Measurements from ENCODE around the gene NCKAP5L. TPM values are rescaled to one million over a fixed set of nuclear protein-coding genes. Genes with fewer than 3 reads are reported as not detected.

The NCKAP5L gene
- total RNA-seq, 3 donors from 2014 or later (not counting 1 experiment from before 2014, with no cell fraction given): 16.7 to 19.3 (median 16.8) TPM

GRCh38 chr12:49803693-49804450, 24.3 kb downstream of the NCKAP5L start:
- intact Hi-C loops (cut with micrococcal nuclease): no loop called here
- no peak overlapping the region for H3K27ac Mint-ChIP-seq
- Histone ChIP-seq H3K4me1 (ENCODE audit: control insufficient read depth, insufficient read depth, low read length) (no peaks in the 10 kb centered on the region), H3K9me3 (ENCODE audit: control insufficient read depth, insufficient read depth, low read length) (no peaks in the 10 kb centered on the region), H3K27me3 (ENCODE audit: control insufficient read depth, insufficient read depth, low read length) (no peaks in the 10 kb centered on the region), H3K36me3 (ENCODE audit: control insufficient read depth, insufficient read depth, low read length) (peaks cover 23% of the 10 kb centered on the region), H3K4me3 (ENCODE audit: low read length) (no peak overlapping the region), H3K27ac (ENCODE audit: low read length) (no peak overlapping the region)
- H3K9me3 Mint-ChIP-seq: no peaks in the 10 kb centered on the region
- H3K36me3 Mint-ChIP-seq: no peaks in the 10 kb centered on the region
- 97% methylated on average over 12 of the region's 12 CpGs for WGBS (ENCODE audit: insufficient coverage)
- no peak overlapping the region for H3K4me3 Mint-ChIP-seq
- no peak for TF ChIP-seq CTCF (IDR thresholded peaks at IDR 0.05)
- no peaks in the 10 kb centered on the region for H3K27me3 Mint-ChIP-seq (ENCODE audit: low read depth in 2 of 2)
- no peak for DNase-seq
- ATAC-seq: no peak
- no peaks in the 10 kb centered on the region for H3K4me1 Mint-ChIP-seq

GRCh38 chr12:49801141-49802063, 26.8 kb downstream of the NCKAP5L start:
- no peak for TF ChIP-seq CTCF (IDR thresholded peaks at IDR 0.05)
- no peak overlapping the region for H3K27ac ChIP-seq (ENCODE audit: low read length)
- Mint-ChIP-seq H3K27me3 (ENCODE audit: low read depth in 2 of 2) (no peaks in the 10 kb centered on the region), H3K36me3 (no peaks in the 10 kb centered on the region), H3K27ac (no peak overlapping the region), H3K4me3 (no peak overlapping the region), H3K9me3 (no peaks in the 10 kb centered on the region), H3K4me1 (no peaks in the 10 kb centered on the region)
- no peak overlapping the region for H3K4me3 ChIP-seq (ENCODE audit: low read length)
- intact Hi-C loops (cut with micrococcal nuclease): no loop called here
- WGBS (ENCODE audit: insufficient coverage): 88% methylated on average over 17 of the region's 17 CpGs
- H3K9me3 ChIP-seq (ENCODE audit: control insufficient read depth, insufficient read depth, low read length): no peaks in the 10 kb centered on the region
- H3K4me1 ChIP-seq (ENCODE audit: control insufficient read depth, insufficient read depth, low read length): no peaks in the 10 kb centered on the region
- DNase-seq (no peak), ATAC-seq (no peak)
- no peaks in the 10 kb centered on the region for H3K27me3 ChIP-seq (ENCODE audit: control insufficient read depth, insufficient read depth, low read length)
- H3K36me3 ChIP-seq (ENCODE audit: control insufficient read depth, insufficient read depth, low read length): peaks cover 35% of the 10 kb centered on the region

- Mint-ChIP-seq H3K27ac (no peak overlapping the region), H3K4me3 (no peak overlapping the region), H3K36me3 (no peaks in the 10 kb centered on the region), H3K9me3 (no peaks in the 10 kb centered on the region), H3K4me1 (no peaks in the 10 kb centered on the region), H3K27me3 (ENCODE audit: low read depth in 2 of 2) (no peaks in the 10 kb centered on the region)
- ATAC-seq (no peak), DNase-seq (no peak)
- no peaks in the 10 kb centered on the region for H3K4me1 ChIP-seq (ENCODE audit: control insufficient read depth, insufficient read depth, low read length)
- TF ChIP-seq CTCF (IDR thresholded peaks at IDR 0.05): no peak
- 80% methylated on average over 11 of the region's 11 CpGs for WGBS (ENCODE audit: insufficient coverage)
- no peaks in the 10 kb centered on the region for H3K9me3 ChIP-seq (ENCODE audit: control insufficient read depth, insufficient read depth, low read length)
- H3K36me3 ChIP-seq (ENCODE audit: control insufficient read depth, insufficient read depth, low read length): peaks cover 35% of the 10 kb centered on the region
- no peak overlapping the region for H3K27ac ChIP-seq (ENCODE audit: low read length)
- intact Hi-C loops (cut with micrococcal nuclease): no loop called here
- H3K27me3 ChIP-seq (ENCODE audit: control insufficient read depth, insufficient read depth, low read length): no peaks in the 10 kb centered on the region
- H3K4me3 ChIP-seq (ENCODE audit: low read length): no peak overlapping the region
Observed at GRCh38 chr12:49800421-49801140, 27.6 kb downstream of the NCKAP5L start.
